Endothelial cell of umbilical vein (primary cell): ENCODE measurements around the gene CD99L2. TPM values are rescaled to one million over a fixed set of nuclear protein-coding genes. Genes with fewer than 3 reads are reported as not detected.

ENCODE experiments used
- BruUV-seq: library from RNA; stranded (reverse); fragments of 400-500 nt; replicated peaks from 2 replicates; lab custom pipeline; 2021; lab: Mats Ljungman, UMichigan
- CTCF ChIA-PET: fragments of 300-600, 350-600 bp; sonication (Branson Sonifier 250); formaldehyde crosslinking; loops from one replicate; lab custom pipeline; 2021; ENCODE audit warnings: antibody characterized with exemption, inconsistent platforms; lab: Charles Lee
- POLR2A ChIA-PET: fragments of 300-600, 350-600 bp; sonication (Branson Sonifier 250); formaldehyde crosslinking; loops from one replicate; lab custom pipeline; 2021; ENCODE audit warnings: antibody characterized with exemption, inconsistent platforms; lab: Charles Lee
- DNase-seq: peaks from one replicate; pipeline ENCODE4 v3.0.0-alpha.2; 2011; ENCODE audit warnings: low read depth, low spot score
- FAIRE-seq: peaks from 2 replicates; lab custom pipeline; 2011; peaks lifted over from hg19 to GRCh38; lab: Jason Lieb, UNC
- H2AFZ ChIP-seq: 2 replicates; pipeline ENCODE4 v1.6.0; 2012; ENCODE audit warnings: low read depth, low read length, control low read depth, inconsistent platforms
- H3K27ac ChIP-seq: 2 replicates; pipeline ENCODE4 v1.5.1; 2011; ENCODE audit warnings: low read depth, mild to moderate bottlenecking, control low read depth, low read length, moderate library complexity; ENCODE audit not compliant: insufficient read depth
- H3K27me3 ChIP-seq, 2 experiments: 2 replicates each; pipeline versions ENCODE4 v1.6.0 to v1.6.1; 2011; ENCODE audit warnings: low read length in 2 of 2, mixed read lengths in 1 of 2; ENCODE audit not compliant: control insufficient read depth in 2 of 2, insufficient read depth in 2 of 2
- H3K36me3 ChIP-seq, 2 experiments: 2 replicates in 1 of 2; 3 replicates in 1 of 2; pipeline ENCODE4 v1.5.1; 2011; ENCODE audit warnings: low read length in 2 of 2, mild to moderate bottlenecking in 1 of 2, moderate library complexity in 1 of 2; ENCODE audit not compliant: control insufficient read depth in 2 of 2, insufficient read depth in 2 of 2; ENCODE audit errors: extremely low read depth in 1 of 2
- H3K4me1 ChIP-seq: 3 replicates; pipeline ENCODE4 v1.5.1; 2011; ENCODE audit warnings: mild to moderate bottlenecking, low read length; ENCODE audit not compliant: control insufficient read depth, insufficient read depth; ENCODE audit errors: extremely low read depth
- H3K4me2 ChIP-seq: 2 replicates; pipeline ENCODE4 v1.6.1; 2011; ENCODE audit warnings: low read length, control low read depth, mixed read lengths; ENCODE audit not compliant: insufficient read depth
- H3K4me3 ChIP-seq, 3 experiments: fragments of 200-600 bp in 1 of 3; sonication (generic), shearing (Covaris generic) in 1 of 3; replicated peaks in 1 of 3; 2 replicates each; pipeline ENCODE4 v1.5.1; 2011 to 2016; ENCODE audit warnings: control low read depth in 3 of 3, low read length in 3 of 3, mild to moderate bottlenecking in 2 of 3, inconsistent platforms in 1 of 3, low read depth in 1 of 3, moderate library complexity in 1 of 3; ENCODE audit not compliant: insufficient read depth in 1 of 3
- H3K79me2 ChIP-seq: 2 replicates; pipeline ENCODE4 v1.6.0; 2012; ENCODE audit warnings: low read length, inconsistent platforms; ENCODE audit not compliant: control insufficient read depth, insufficient read depth
- H3K9ac ChIP-seq: replicated peaks from 2 replicates; pipeline ENCODE3; 2011; ENCODE audit warnings: low read length, control low read depth; ENCODE audit not compliant: insufficient read depth; ENCODE audit errors: extremely low read depth
- H3K9me1 ChIP-seq: replicated peaks from 3 replicates; pipeline ENCODE4 v1.6.0; 2011; ENCODE audit warnings: mild to moderate bottlenecking, low read length; ENCODE audit not compliant: control insufficient read depth, insufficient read depth; ENCODE audit errors: extremely low read depth
- H3K9me3 ChIP-seq: replicated peaks from 2 replicates; pipeline ENCODE4 v1.5.1; 2012; ENCODE audit warnings: low read length, inconsistent platforms; ENCODE audit not compliant: control insufficient read depth, insufficient read depth
- H4K20me1 ChIP-seq: replicated peaks from 2 replicates; pipeline ENCODE3; 2011; ENCODE audit warnings: mild to moderate bottlenecking, low read length; ENCODE audit not compliant: control insufficient read depth, insufficient read depth; ENCODE audit errors: extremely low read depth
- EZH2 ChIP-seq: IDR thresholded peaks from 2 replicates; pipeline ENCODE4 v1.6.1; 2012; ENCODE audit warnings: borderline replicate concordance, low read depth, mild to moderate bottlenecking, moderate library complexity, low read length, inconsistent platforms; ENCODE audit not compliant: severe bottlenecking
- FOS ChIP-seq: IDR thresholded peaks from 2 replicates; pipeline ENCODE4 v1.6.1; 2011; ENCODE audit warnings: mild to moderate bottlenecking, low read length, moderate library complexity, borderline replicate concordance; ENCODE audit not compliant: insufficient read depth
- GATA2 ChIP-seq: IDR thresholded peaks from 2 replicates; pipeline ENCODE4 v1.7.0; 2011; ENCODE audit warnings: low read depth, mild to moderate bottlenecking, moderate library complexity, mixed read lengths, low read length; ENCODE audit not compliant: insufficient read length, insufficient read depth
- JUN ChIP-seq: IDR thresholded peaks from 2 replicates; pipeline ENCODE4 v1.6.1; 2011; ENCODE audit warnings: borderline replicate concordance, low read depth; ENCODE audit not compliant: insufficient read length, insufficient read depth
- MYC ChIP-seq: IDR thresholded peaks from one replicate; pipeline ENCODE4 v1.6.1; 2011; ENCODE audit warnings: mild to moderate bottlenecking, low read depth, low read length
- dilution Hi-C: fragments of 300-500 bp; cut with MboI; formaldehyde crosslinking; loops from one replicate; pipeline ENCODE4 v1.15.0; 2019; ENCODE audit warnings: low sequenced_read_pairs; ENCODE audit not compliant: extremely low pct_ligation_motif_present
- intact Hi-C: fragments of 100-400 bp; cut with micrococcal nuclease; formaldehyde crosslinking; loops from one replicate; pipeline ENCODE4 v1.10.0; 2022
- polyA plus RNA-seq, 4 experiments: library from polyadenylated mRNA; depleted of rRNA in 3 of 4; stranded (reverse) in 3 of 4; unstranded in 1 of 4; fragments of >200 nt; gene quantifications; 2 replicates each; pipeline versions ENCODE4 v1.2.1 to v1.2.3, GENCODE V29; 2011 to 2012; ENCODE audit warnings: missing spikeins in 1 of 4
- total RNA-seq: library from RNA; stranded (reverse); gene quantifications from 2 replicates; pipeline ENCODE4 v1.2.3, GENCODE V29; 2021
- TF ChIP-seq, protein P1 (sequence below), 2 donors: IDR thresholded peaks; 1 replicate in 1 of 2; 2 replicates in 1 of 2; pipeline ENCODE4 v1.5.1; 2011; ENCODE audit warnings: low read length in 2 of 2, mild to moderate bottlenecking in 2 of 2, moderate library complexity in 2 of 2, control low read depth in 1 of 2, inconsistent platforms in 1 of 2, low read depth in 1 of 2; ENCODE audit not compliant: insufficient read depth in 1 of 2; ENCODE audit errors: extremely low read depth in 1 of 2

Gene CD99L2
- total and polyA plus RNA-seq, 2 donors (not counting 3 experiments of a cell fraction or from before 2014, with no cell fraction given) = 33.2 to 43.4 TPM

DNA sequence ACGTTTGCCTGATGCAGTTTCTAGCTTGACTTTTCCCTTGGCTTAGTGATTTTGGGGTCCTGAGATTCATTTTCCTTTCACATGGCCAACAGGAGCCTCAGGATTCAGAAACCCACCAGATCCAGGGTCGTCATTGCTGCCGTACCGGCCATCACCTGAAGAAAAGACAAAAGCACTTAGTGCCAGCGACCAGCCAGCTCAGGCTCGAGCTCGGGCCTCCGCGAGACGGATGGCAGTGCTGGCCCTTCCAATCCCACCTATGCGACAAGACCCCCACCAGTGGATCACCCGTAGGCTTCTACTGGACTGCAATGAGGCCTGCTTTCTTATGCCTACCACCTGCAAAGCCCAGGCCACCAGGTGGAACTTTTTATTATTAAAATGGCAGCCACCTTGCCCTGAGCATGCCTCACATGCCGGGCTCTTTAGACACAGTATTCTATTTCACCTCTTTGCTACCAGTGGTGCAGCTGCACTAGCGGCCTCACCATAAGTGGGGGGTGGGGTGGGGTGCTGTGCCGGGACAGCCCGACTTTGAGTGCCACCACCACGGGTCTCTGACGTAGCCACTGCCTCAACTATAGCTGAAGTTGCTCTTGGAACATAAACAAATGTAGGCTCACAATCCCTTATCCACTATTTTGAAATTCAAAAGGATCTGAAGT is 121.0 kb downstream of the CD99L2 start:
- TF ChIP-seq, protein P1, sequence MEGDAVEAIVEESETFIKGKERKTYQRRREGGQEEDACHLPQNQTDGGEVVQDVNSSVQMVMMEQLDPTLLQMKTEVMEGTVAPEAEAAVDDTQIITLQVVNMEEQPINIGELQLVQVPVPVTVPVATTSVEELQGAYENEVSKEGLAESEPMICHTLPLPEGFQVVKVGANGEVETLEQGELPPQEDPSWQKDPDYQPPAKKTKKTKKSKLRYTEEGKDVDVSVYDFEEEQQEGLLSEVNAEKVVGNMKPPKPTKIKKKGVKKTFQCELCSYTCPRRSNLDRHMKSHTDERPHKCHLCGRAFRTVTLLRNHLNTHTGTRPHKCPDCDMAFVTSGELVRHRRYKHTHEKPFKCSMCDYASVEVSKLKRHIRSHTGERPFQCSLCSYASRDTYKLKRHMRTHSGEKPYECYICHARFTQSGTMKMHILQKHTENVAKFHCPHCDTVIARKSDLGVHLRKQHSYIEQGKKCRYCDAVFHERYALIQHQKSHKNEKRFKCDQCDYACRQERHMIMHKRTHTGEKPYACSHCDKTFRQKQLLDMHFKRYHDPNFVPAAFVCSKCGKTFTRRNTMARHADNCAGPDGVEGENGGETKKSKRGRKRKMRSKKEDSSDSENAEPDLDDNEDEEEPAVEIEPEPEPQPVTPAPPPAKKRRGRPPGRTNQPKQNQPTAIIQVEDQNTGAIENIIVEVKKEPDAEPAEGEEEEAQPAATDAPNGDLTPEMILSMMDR (IDR thresholded peaks at IDR 0.05; ENCODE audit: extremely low read depth in 1 of 2, insufficient read depth in 1 of 2, low read depth in 1 of 2, low read length in 2 of 2) = no peak
- TF ChIP-seq FOS (no peak), JUN (no peak), GATA2 (no peak), MYC (no peak), EZH2 (no peak)
- Histone ChIP-seq H2AFZ (no peak overlapping the region), H3K9me1 (no peaks in the 10 kb centered on the region)

More for the DNA sequence above, 121.0 kb downstream of the CD99L2 start:
- dilution Hi-C loops (no loop called here), intact Hi-C loops (no loop called here)
- H3K4me1 ChIP-seq = no peaks in the 10 kb centered on the region
- H3K79me2 ChIP-seq = no peaks in the 10 kb centered on the region
- BruUV-seq = no TSS peak
- H3K27me3 ChIP-seq = no peaks in the 10 kb centered on the region
- no peak overlapping the region for H3K4me2 ChIP-seq
- no peak overlapping the region for H3K9ac ChIP-seq
- no peaks in the 10 kb centered on the region for H3K36me3 ChIP-seq
- ChIA-PET CTCF (interaction anchor here (1.0 kb wide), 1 partner anchor 305 kb away, joined by 3 read pairs; no protein-coding TSS in a partner anchor), POLR2A (no interaction called here)
- DNase-seq = no peak
- H4K20me1 ChIP-seq = no peaks in the 10 kb centered on the region
- FAIRE-seq = no peak
- no peak overlapping the region for H3K4me3 ChIP-seq
- H3K27ac ChIP-seq = no peak overlapping the region
- H3K9me3 ChIP-seq = no peaks in the 10 kb centered on the region
